Progenitor cell of endocrine pancreas (in vitro differentiated cells): ENCODE measurements around the gene PXMP2. TPM values are rescaled to one million over a fixed set of nuclear protein-coding genes. Genes with fewer than 3 reads are reported as not detected.

Source experiments
- DNase-seq: peaks from one replicate; pipeline ENCODE4 v3.0.0; 2021; ENCODE audit warnings: low spot score; ENCODE audit not compliant: unreplicated experiment
- H3K27ac Mint-ChIP-seq: 2 replicates; pipeline ENCODE4 v1.8.0; 2021; ENCODE audit warnings: mild to moderate bottlenecking, moderate library complexity, mixed read lengths
- H3K27me3 Mint-ChIP-seq: 2 replicates; pipeline ENCODE4 v1.8.0; 2021; ENCODE audit warnings: mixed read lengths
- H3K36me3 Mint-ChIP-seq: 2 replicates; pipeline ENCODE4 v1.8.0; 2022; ENCODE audit warnings: mixed read lengths; ENCODE audit not compliant: insufficient read depth
- H3K4me1 Mint-ChIP-seq: 2 replicates; pipeline ENCODE4 v1.8.0; 2021; ENCODE audit warnings: low read depth, mixed read lengths
- H3K4me3 Mint-ChIP-seq: 2 replicates; pipeline ENCODE4 v1.8.0; 2021; ENCODE audit warnings: low read depth, mild to moderate bottlenecking, moderate library complexity, mixed read lengths
- H3K9me3 Mint-ChIP-seq: 2 replicates; pipeline ENCODE4 v1.8.0; 2021; ENCODE audit warnings: low read depth, mixed read lengths
- total RNA-seq: library from RNA; stranded (reverse); gene quantifications from 2 replicates; pipeline ENCODE4 v1.2.1, GENCODE V29; 2021
- TF ChIP-seq, protein P1 (sequence below): fragments of 200-600 bp; sonication (generic); IDR thresholded peaks from one replicate; pipeline ENCODE4 v1.5.0; 2021; ENCODE audit warnings: antibody characterized with exemption, mild to moderate bottlenecking; ENCODE audit not compliant: unreplicated experiment

Gene PXMP2
- total RNA-seq, 1 donor from 2014 or later: 25.0 TPM

DNA sequence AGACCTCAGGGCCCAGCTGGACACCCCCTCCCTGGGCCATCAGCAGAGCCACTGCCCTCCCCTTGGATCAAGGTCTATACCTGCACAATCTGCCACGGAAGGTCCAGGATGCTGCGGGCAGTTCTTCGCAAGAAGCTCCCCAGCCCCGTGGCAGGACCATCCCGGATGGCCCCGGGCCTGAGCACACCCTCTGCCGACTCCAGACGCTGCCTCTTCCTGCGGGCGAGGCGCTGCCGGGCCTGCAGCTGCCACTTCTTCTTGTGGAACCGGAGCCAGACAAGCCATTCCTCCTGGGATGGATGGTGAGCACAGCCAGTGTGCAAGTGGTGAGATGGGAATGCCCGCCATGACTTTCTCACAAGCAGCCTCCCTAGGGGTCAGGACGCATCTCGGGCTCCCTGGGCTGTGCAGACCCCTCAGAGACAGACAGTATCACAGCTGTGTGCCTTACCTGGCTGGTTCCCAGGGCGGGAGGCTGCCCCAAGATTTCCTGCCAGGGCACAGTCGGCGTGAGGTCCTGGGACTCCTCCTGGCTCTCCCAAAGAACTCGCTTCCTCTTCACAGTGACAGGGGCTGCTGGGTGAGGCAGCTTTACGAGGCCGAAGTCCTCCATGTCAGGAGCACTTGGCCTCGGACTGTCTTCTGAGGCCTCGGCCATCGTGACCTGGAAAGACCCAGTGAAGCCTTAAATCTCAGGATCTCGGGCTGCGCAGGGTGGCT lies 38.0 kb upstream of the PXMP2 start:
- H3K27me3 Mint-ChIP-seq: no peaks in the 10 kb centered on the region
- H3K36me3 Mint-ChIP-seq: peaks cover 25% of the 10 kb centered on the region
- no peak overlapping the region for H3K27ac Mint-ChIP-seq
- TF ChIP-seq, protein P1, sequence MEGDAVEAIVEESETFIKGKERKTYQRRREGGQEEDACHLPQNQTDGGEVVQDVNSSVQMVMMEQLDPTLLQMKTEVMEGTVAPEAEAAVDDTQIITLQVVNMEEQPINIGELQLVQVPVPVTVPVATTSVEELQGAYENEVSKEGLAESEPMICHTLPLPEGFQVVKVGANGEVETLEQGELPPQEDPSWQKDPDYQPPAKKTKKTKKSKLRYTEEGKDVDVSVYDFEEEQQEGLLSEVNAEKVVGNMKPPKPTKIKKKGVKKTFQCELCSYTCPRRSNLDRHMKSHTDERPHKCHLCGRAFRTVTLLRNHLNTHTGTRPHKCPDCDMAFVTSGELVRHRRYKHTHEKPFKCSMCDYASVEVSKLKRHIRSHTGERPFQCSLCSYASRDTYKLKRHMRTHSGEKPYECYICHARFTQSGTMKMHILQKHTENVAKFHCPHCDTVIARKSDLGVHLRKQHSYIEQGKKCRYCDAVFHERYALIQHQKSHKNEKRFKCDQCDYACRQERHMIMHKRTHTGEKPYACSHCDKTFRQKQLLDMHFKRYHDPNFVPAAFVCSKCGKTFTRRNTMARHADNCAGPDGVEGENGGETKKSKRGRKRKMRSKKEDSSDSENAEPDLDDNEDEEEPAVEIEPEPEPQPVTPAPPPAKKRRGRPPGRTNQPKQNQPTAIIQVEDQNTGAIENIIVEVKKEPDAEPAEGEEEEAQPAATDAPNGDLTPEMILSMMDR: no peak
- no peak for DNase-seq
- H3K4me3 Mint-ChIP-seq: no peak overlapping the region
- H3K9me3 Mint-ChIP-seq: no peaks in the 10 kb centered on the region
- no peaks in the 10 kb centered on the region for H3K4me1 Mint-ChIP-seq

DNA sequence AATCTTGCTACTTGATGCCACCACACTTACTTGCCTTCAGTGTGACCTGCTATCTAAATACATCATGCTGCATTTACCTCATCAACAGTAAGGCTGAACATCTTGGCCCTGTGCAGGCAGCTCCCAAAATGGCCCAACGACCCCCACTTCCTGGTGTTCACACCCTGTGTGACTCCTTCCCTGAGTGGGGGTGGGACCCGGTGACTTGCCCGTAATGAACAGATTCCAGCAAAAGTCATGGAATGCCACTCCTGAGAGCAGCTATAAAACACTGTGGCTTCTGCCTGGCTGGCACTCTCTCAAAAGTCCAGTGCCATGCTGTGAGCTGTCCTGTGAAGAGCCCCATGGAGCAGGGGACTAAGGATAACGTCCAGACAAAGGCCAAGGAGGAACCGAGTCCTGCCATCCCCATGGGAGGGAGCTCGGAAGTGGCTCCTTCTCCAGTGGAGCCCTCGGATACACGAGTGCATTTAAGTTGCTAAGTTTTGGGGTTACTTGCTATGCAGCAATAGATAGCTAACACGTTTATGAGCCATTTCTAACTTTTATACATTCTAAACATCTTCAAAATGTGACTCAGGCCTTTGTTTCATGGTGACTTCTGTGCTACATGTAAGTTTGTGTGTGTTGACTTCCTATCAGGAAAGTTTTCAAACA lies 35.8 kb upstream of the PXMP2 start:
- TF ChIP-seq, protein P1: no peak
- no peaks in the 10 kb centered on the region for H3K4me1 Mint-ChIP-seq
- DNase-seq: no peak
- no peaks in the 10 kb centered on the region for H3K9me3 Mint-ChIP-seq
- no peak overlapping the region for H3K27ac Mint-ChIP-seq
- H3K4me3 Mint-ChIP-seq: no peak overlapping the region
- peaks cover 26% of the 10 kb centered on the region for H3K36me3 Mint-ChIP-seq
- no peaks in the 10 kb centered on the region for H3K27me3 Mint-ChIP-seq

DNA sequence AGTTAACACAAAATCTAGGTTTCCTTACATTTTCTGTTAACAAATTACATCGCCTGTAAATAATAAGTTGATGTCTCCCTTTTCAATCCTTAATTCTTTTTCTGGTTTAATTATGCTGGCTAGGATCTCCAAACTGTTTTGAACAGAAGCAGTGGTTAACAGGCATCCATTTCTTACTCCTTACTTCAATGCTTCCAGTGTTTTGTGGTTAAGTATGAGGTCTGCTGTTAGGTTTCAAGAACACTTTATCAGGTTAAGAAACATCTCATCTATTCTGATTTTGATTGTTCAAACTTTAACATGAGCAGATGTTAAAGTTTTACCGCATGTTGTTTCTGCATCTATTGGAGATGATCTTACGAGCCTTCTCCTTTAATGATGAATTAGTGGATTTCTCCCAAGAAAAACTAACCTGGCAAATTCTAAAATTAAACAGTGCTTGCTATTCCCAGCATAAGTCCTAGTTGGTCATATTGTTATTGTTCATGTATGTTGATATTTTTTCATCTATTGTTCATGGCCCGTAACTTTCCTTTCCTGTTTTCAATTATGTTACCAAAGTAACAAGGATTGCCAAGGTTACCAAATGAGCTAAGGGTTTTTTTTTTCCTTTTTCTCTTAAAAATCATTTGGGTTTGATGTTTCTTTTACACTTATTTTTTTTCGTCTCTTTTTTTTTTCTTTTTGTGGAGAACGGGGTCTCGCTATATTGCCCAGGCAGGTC lies 33.7 kb upstream of the PXMP2 start:
- H3K27me3 Mint-ChIP-seq: no peaks in the 10 kb centered on the region
- no peaks in the 10 kb centered on the region for H3K4me1 Mint-ChIP-seq
- H3K4me3 Mint-ChIP-seq: no peak overlapping the region
- no peak for DNase-seq
- peaks cover 28% of the 10 kb centered on the region for H3K36me3 Mint-ChIP-seq
- no peak overlapping the region for H3K27ac Mint-ChIP-seq
- no peaks in the 10 kb centered on the region for H3K9me3 Mint-ChIP-seq
- TF ChIP-seq, protein P1: no peak

DNA sequence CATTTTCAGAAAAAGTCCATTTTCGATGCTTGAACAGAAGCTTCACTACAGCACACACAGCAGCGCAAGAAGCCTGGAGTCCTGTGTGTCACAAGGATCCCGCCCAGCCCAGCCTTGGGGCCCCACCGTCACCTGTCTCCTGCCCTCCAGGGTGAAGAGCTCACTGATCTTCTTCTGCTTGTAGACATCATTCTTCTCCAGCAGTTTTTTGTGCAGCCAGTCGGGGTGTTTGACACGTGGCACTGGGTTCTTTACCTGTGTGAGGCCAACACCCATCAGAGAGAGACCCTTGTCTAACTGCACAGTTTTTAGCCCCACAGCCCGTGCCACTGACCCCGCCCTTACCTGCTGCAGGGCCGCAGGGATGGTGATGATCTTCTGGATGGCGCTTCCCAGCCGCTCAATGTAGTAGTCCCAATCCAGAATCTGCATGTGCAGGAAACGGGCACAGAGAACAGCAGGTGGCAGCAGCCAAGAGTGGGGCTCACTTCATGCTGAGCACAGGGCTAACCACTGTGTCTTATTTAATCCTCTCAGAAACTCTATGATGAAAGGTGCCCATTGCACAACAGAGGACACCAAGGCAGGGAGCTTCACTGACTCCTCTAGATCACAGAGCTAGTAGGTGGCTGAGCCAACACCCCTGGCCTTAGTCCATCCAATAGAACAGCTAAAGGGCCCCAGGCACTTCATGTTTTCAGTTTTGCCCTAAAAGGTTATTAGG lies 30.2 kb upstream of the PXMP2 start:
- H3K9me3 Mint-ChIP-seq: no peaks in the 10 kb centered on the region
- peaks cover 27% of the 10 kb centered on the region for H3K36me3 Mint-ChIP-seq
- TF ChIP-seq, protein P1: no peak
- no peak overlapping the region for H3K4me3 Mint-ChIP-seq
- no peak for DNase-seq
- no peak overlapping the region for H3K27ac Mint-ChIP-seq
- no peaks in the 10 kb centered on the region for H3K27me3 Mint-ChIP-seq
- H3K4me1 Mint-ChIP-seq: no peaks in the 10 kb centered on the region
